ENCODE results near the gene IFNA8.
A peak's percentile ranks its signal among the peaks of the same experiment; 100 is the strongest.

IFNA8 gene

DNA sequence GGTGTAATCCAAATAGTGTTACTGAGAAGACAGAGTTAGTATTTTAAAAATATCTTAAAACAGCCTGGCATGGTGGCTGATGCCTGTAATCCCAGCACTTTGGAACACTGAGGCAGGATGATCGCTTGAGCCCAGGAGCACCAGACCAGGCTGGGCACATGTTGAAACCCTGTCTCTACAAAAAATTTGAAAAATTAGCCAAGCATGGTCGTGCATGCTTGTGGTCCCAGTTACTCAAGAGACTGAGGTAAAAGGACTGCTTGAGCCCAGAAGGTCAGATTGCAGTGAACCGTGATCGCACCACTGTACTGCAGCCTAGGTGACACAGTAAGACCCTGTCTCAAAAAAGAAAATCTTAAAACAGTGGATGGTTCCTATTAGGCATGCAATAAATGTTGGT lies 43.8 kb downstream of the IFNA8 start:
- TF ChIP-seq TCF4 (CRISPR knock-in tag; IDR thresholded peaks at IDR 0.05; ENCODE audit: borderline replicate concordance) = no peak
- TF ChIP-seq ESRRG (CRISPR knock-in tag; IDR thresholded peaks at IDR 0.05) = no peak
- TF ChIP-seq PPARA (CRISPR knock-in tag; IDR thresholded peaks at IDR 0.05; ENCODE audit: borderline replicate concordance) = no peak
- TF ChIP-seq CSDC2 (CRISPR knock-in tag; IDR thresholded peaks at IDR 0.05) = no peak
- TF ChIP-seq ZFP3 (CRISPR knock-in tag; IDR thresholded peaks at IDR 0.05) = no peak
- no peak for TF ChIP-seq ZFP30 (CRISPR knock-in tag; IDR thresholded peaks at IDR 0.05)
- TF ChIP-seq RARB (CRISPR knock-in tag; IDR thresholded peaks at IDR 0.05) = no peak
- TF ChIP-seq, protein P1, sequence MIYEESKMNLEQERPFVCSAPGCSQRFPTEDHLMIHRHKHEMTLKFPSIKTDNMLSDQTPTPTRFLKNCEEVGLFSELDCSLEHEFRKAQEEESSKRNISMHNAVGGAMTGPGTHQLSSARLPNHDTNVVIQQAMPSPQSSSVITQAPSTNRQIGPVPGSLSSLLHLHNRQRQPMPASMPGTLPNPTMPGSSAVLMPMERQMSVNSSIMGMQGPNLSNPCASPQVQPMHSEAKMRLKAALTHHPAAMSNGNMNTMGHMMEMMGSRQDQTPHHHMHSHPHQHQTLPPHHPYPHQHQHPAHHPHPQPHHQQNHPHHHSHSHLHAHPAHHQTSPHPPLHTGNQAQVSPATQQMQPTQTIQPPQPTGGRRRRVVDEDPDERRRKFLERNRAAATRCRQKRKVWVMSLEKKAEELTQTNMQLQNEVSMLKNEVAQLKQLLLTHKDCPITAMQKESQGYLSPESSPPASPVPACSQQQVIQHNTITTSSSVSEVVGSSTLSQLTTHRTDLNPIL (CRISPR knock-in tag; IDR thresholded peaks at IDR 0.05; ENCODE audit: low read depth) = no peak
- no peak for TF ChIP-seq ISL1 (CRISPR knock-in tag; IDR thresholded peaks at IDR 0.05)
- no peak for TF ChIP-seq ZNF8 (CRISPR knock-in tag; IDR thresholded peaks at IDR 0.05)

DNA sequence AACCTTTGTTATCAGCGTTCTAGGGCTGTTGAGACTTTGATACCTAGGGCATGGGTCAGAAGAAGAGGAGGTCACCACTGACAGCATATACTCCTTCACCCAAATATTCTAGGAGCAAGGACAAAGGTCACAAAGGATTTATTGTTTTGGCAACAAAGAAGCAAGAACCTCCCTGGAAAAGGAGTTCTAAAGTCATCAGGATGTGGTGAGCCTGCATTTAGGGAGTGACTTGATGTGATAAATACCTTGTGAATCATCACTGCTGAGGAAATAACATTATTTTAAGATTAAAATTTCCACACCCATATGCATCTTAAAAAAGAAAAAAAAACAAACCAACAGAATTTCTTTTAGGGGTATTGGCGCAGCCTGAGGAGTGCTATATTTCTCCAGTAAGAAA lies 45.2 kb downstream of the IFNA8 start:
- no peak for ATAC-seq
- TF ChIP-seq ZNF565 (CRISPR knock-in tag; conservative IDR thresholded peaks at IDR 0.05; ENCODE audit: low read depth) = no peak
- no peak for TF ChIP-seq CSDC2 (CRISPR knock-in tag; IDR thresholded peaks at IDR 0.05)

More for the DNA sequence above, 43.8 kb downstream of the IFNA8 start:
- no peak for ATAC-seq

DNA sequence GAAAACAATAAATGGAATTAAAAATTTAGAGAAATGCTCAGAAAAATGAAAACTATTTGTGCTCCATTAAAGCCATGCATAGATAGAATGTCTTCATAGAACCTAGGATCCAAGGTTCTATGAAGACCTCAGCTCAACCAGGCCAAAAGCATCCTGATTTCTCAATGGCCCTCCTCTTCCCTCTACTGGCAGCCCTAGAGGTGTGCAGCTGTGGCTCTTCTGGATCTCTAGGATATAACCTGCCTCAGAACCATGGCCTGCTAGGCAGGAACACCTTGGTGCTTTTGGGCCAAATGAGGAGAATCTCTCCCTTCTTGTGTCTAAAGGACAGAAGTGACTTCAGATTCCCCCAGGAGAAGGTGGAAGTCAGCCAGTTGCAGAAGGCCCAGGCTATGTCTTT lies 46.4 kb downstream of the IFNA8 start:
- TF ChIP-seq ESRRG (CRISPR knock-in tag; IDR thresholded peaks at IDR 0.05) (no peak), ZFP30 (CRISPR knock-in tag; IDR thresholded peaks at IDR 0.05) (no peak), ZC3H10 (CRISPR knock-in tag; IDR thresholded peaks at IDR 0.05) (no peak), ZNF70 (CRISPR knock-in tag; IDR thresholded peaks at IDR 0.05) (no peak), BACH2 (CRISPR knock-in tag; IDR thresholded peaks at IDR 0.05; ENCODE audit: borderline replicate concordance) (no peak), GLIS3 (CRISPR knock-in tag; IDR thresholded peaks at IDR 0.05) (no peak), CSDC2 (CRISPR knock-in tag; IDR thresholded peaks at IDR 0.05) (no peak), OSR1 (CRISPR knock-in tag; IDR thresholded peaks at IDR 0.05) (no peak), PPARA (CRISPR knock-in tag; IDR thresholded peaks at IDR 0.05; ENCODE audit: borderline replicate concordance) (no peak), TCF4 (CRISPR knock-in tag; IDR thresholded peaks at IDR 0.05; ENCODE audit: borderline replicate concordance) (no peak), SNAI2 (CRISPR knock-in tag; IDR thresholded peaks at IDR 0.05) (no peak), RARB (CRISPR knock-in tag; IDR thresholded peaks at IDR 0.05) (no peak)
- TF ChIP-seq, protein P2, sequence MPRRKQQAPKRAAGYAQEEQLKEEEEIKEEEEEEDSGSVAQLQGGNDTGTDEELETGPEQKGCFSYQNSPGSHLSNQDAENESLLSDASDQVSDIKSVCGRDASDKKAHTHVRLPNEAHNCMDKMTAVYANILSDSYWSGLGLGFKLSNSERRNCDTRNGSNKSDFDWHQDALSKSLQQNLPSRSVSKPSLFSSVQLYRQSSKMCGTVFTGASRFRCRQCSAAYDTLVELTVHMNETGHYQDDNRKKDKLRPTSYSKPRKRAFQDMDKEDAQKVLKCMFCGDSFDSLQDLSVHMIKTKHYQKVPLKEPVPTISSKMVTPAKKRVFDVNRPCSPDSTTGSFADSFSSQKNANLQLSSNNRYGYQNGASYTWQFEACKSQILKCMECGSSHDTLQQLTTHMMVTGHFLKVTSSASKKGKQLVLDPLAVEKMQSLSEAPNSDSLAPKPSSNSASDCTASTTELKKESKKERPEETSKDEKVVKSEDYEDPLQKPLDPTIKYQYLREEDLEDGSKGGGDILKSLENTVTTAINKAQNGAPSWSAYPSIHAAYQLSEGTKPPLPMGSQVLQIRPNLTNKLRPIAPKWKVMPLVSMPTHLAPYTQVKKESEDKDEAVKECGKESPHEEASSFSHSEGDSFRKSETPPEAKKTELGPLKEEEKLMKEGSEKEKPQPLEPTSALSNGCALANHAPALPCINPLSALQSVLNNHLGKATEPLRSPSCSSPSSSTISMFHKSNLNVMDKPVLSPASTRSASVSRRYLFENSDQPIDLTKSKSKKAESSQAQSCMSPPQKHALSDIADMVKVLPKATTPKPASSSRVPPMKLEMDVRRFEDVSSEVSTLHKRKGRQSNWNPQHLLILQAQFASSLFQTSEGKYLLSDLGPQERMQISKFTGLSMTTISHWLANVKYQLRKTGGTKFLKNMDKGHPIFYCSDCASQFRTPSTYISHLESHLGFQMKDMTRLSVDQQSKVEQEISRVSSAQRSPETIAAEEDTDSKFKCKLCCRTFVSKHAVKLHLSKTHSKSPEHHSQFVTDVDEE (CRISPR knock-in tag; IDR thresholded peaks at IDR 0.05) = no peak
- ATAC-seq = peak; percentile 84

Measured in SK-N-SH treated with all-trans-retinoic acid at 6 μM for 48 hours (cell line).